Calu3 (cell line): Measurements from ENCODE around the gene POLR1H. TPM values are rescaled to one million over a fixed set of nuclear protein-coding genes. Genes with fewer than 3 reads are reported as not detected.

Experiments
- BruUV-seq: library from RNA; stranded (reverse); fragments of 400-500 nt; replicated peaks from 2 replicates; lab custom pipeline; 2021; lab: Mats Ljungman, UMichigan
- CTCF ChIA-PET: fragments of 300-600 bp; sonication (Branson Sonifier 250); formaldehyde crosslinking; loops from one replicate; lab custom pipeline; 2022; ENCODE audit warnings: antibody characterized with exemption; lab: Charles Lee
- DNase-seq: peaks from one replicate; pipeline ENCODE4 v3.0.0; 2022
- H3K27ac Mint-ChIP-seq: one replicate; pipeline ENCODE4 v1.8.0; 2022; ENCODE audit warnings: mixed read lengths; ENCODE audit not compliant: unreplicated experiment
- H3K27me3 Mint-ChIP-seq: one replicate; pipeline ENCODE4 v1.8.0; 2022; ENCODE audit warnings: mixed read lengths; ENCODE audit not compliant: unreplicated experiment
- H3K36me3 Mint-ChIP-seq: one replicate; pipeline ENCODE4 v1.8.0; 2022; ENCODE audit warnings: mild to moderate bottlenecking, moderate library complexity, mixed read lengths; ENCODE audit not compliant: insufficient read depth, unreplicated experiment
- H3K4me1 Mint-ChIP-seq: one replicate; pipeline ENCODE4 v1.8.0; 2022; ENCODE audit warnings: mild to moderate bottlenecking, low read depth, mixed read lengths; ENCODE audit not compliant: unreplicated experiment
- H3K4me3 Mint-ChIP-seq: one replicate; pipeline ENCODE4 v1.8.0; 2022; ENCODE audit warnings: mild to moderate bottlenecking, low read depth, moderate library complexity, mixed read lengths; ENCODE audit not compliant: unreplicated experiment
- H3K9me3 Mint-ChIP-seq: one replicate; pipeline ENCODE4 v1.8.0; 2022; ENCODE audit warnings: low read depth, mixed read lengths; ENCODE audit not compliant: unreplicated experiment
- intact Hi-C: fragments of 100-400 bp; cut with micrococcal nuclease; formaldehyde crosslinking; loops from one replicate; pipeline ENCODE4 v1.10.0; 2022; ENCODE audit not compliant: unreplicated experiment
- total RNA-seq: library from RNA; stranded (reverse); gene quantifications from 2 replicates; pipeline ENCODE4 v1.2.3, GENCODE V29; 2022
- TF ChIP-seq, protein P1 (sequence below): fragments of 200-600 bp; IDR thresholded peaks from one replicate; pipeline ENCODE4 v1.8.0; 2022; ENCODE audit warnings: antibody characterized with exemption; ENCODE audit not compliant: unreplicated experiment

Gene POLR1H
- total RNA-seq, 1 experiment from 2014 or later, result 25.2 TPM

DNA sequence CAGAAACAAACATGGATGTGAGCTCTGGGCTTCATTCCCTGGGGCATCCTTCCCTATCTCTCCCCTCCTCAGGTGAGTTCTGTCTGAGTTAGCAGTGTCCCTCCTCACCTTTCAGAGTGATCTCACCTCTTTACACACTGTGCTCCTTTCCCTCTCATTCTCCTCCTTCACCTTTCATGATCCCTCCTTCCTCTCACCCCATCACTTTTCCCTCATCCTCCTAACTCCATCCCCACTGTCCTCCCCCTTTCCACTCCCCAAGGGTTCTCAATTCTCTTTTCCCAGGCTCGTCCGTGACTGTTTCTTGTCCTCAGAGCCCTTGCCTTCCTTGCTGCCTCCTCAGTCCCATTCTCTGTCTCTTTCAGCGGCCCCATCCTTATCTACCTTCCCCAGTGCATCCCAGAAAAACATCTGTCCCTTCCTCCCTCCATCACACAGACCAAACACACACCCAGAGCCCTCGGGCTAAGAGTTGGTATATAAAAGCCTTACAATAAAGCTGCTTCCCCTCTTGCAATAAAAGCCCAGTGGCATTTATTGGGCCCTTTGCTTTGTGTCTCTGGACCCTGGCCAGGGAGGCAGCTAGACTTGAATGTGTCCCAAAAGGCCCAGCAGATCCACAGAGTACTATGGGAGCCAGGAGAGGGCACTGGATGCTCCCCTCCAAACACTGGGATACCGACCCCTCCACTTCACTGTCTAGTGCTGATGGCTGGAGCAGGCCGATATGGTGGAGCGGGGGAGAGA lies 12.6 kb downstream of the POLR1H start:
- BruUV-seq, result no TSS peak
- Mint-ChIP-seq H3K4me3 (peak overlapping the region; percentile 76), H3K9me3 (no peaks in the 10 kb centered on the region), H3K27me3 (peaks cover 58% of the 10 kb centered on the region), H3K36me3 (peaks cover 54% of the 10 kb centered on the region), H3K27ac (no peak overlapping the region), H3K4me1 (peaks cover 46% of the 10 kb centered on the region)
- TF ChIP-seq, protein P1, sequence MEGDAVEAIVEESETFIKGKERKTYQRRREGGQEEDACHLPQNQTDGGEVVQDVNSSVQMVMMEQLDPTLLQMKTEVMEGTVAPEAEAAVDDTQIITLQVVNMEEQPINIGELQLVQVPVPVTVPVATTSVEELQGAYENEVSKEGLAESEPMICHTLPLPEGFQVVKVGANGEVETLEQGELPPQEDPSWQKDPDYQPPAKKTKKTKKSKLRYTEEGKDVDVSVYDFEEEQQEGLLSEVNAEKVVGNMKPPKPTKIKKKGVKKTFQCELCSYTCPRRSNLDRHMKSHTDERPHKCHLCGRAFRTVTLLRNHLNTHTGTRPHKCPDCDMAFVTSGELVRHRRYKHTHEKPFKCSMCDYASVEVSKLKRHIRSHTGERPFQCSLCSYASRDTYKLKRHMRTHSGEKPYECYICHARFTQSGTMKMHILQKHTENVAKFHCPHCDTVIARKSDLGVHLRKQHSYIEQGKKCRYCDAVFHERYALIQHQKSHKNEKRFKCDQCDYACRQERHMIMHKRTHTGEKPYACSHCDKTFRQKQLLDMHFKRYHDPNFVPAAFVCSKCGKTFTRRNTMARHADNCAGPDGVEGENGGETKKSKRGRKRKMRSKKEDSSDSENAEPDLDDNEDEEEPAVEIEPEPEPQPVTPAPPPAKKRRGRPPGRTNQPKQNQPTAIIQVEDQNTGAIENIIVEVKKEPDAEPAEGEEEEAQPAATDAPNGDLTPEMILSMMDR, result no peak
- CTCF ChIA-PET, result no interaction called here
- no peak for DNase-seq
- intact Hi-C loops, result no loop called here

DNA sequence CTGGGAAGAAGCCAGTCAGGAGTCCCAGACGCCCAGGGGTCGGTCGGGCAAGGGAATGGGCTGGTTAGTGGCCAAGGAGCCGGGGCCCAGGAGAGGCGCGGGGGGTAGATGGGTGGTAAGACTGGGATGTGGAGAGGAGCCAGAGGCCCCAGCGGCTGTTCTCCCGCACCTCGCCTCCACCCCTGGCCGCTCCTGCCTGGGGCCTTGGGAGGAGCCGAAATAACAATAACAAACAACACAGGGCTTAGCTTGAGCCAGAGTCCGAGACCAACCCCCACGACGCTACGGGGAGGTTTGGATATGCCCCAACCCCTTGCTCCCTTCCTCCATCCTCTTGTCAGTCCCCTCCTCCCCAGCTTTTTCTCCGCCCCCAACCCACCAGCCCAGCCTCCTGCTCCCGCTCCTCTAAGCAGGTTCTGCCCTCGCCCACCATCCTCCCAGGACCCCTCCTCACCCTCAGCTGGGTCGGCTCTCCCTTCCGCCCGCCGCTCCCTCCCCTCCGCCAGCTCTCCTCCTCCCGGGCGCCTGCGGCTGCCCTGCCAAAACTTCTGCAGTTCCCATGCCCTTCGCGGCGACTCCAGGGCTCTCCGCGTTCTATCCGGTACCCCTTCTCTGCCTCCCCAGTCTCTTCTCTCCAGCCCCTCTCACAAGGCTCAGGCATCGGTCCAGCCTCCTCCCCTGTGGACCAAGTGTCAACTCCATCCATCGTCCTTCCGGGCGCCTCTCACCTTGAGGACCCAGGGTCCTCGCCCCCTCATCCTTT lies 13.4 kb downstream of the POLR1H start:
- Mint-ChIP-seq H3K4me3 (peak overlapping the region; percentile 76), H3K27me3 (peaks cover 66% of the 10 kb centered on the region), H3K4me1 (peaks cover 45% of the 10 kb centered on the region), H3K36me3 (peaks cover 54% of the 10 kb centered on the region), H3K9me3 (no peaks in the 10 kb centered on the region), H3K27ac (peak overlapping the region; percentile 80)
- no peak for DNase-seq
- BruUV-seq, result no TSS peak
- TF ChIP-seq, protein P1, result no peak
- CTCF ChIA-PET, result no interaction called here
- intact Hi-C loops, result no loop called here

DNA sequence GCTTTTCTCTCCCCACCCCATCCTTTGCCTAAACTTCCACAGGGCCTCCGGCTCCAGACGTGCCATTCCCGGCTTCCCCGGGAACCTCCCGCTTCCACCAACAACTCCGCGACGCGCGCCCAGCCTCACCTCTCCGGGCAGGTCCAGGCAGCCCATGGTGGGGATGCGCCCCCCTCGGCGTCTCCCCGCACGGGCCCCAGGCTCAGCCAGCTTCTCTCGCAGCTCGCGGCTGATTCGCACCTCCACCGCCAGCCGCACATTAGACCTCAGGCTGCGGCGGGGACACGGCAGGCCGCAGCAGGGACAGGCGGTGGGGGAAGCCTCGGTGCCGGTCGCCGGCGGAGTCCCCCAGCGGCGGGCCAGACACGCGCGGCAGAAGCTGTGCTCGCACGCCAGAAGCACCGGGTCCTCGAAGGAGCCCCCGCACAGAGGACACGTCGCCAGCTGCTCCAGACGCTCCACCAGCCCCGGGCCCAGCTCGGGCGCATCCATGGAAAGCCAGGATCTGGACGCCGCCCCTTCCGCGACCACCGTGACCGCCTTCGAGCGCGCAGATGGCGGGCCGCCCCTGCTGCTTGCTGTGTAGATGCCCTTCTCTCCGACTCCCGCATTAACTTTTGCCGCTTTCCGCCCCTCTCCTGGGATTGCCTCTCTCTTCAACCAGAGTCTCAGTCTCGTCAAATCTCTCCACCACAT lies 14.2 kb downstream of the POLR1H start, which contains the start of gene RNF39:
Gene RNF39, minus strand, starts transcription at position 676 of the 696 bp plus-strand sequence. Its CDS starts 184 bp downstream, at position 492.
- peaks cover 45% of the 10 kb centered on the region for H3K4me1 Mint-ChIP-seq
- BruUV-seq, result TSS peak; percentile 85
- CTCF ChIA-PET, result no interaction called here
- TF ChIP-seq, protein P1, result no peak
- H3K9me3 Mint-ChIP-seq, result no peaks in the 10 kb centered on the region
- H3K27me3 Mint-ChIP-seq, result peaks cover 72% of the 10 kb centered on the region
- DNase-seq, result peak; percentile 21
- H3K27ac Mint-ChIP-seq, result peak within 1 kb of the TSS; percentile 80
- H3K36me3 Mint-ChIP-seq, result peaks cover 51% of the 10 kb centered on the region
- peak within 1 kb of the TSS; percentile 76 for H3K4me3 Mint-ChIP-seq
- intact Hi-C loops, result no loop called here
